HG03039 (cell line): ENCODE results near the gene EYA2.

Source experiments
- ATAC-seq: cut with Tn5 transposase; IDR thresholded peaks from one replicate; pipeline ENCODE4 v1.9.1; 2021; ENCODE audit warnings: mild to moderate bottlenecking, moderate library complexity; ENCODE audit not compliant: unreplicated experiment

The EYA2 gene

GRCh38 chr20:47099825-47100441 lies 205.3 kb downstream of the EYA2 start:
- no peak for ATAC-seq

GRCh38 chr20:47102629-47103028 lies 208.0 kb downstream of the EYA2 start:
- no peak for ATAC-seq

DNA sequence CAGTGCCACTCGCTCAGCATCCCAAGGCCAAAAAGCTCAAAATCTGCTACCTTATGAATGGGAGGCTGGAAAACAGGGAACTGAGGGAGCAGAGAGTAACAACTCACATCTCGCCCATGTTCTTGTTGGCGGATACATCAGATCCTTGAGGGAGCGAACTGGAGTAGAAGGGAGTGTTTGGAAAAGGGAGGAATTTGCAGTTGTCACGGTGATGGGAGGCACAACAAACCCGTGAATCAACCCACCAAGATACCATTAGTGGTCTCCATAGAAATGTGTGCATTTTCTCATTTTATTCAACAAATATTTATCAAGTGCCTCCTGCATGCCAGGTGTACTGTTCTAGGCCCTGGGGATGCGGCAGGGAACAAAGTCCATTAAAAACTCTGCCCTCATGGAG lies 212.1 kb downstream of the EYA2 start:
- no peak for ATAC-seq

- ATAC-seq, result no peak
Observed at GRCh38 chr20:47108994-47109393, 214.4 kb downstream of the EYA2 start.

GRCh38 chr20:47110819-47111218 lies 216.2 kb downstream of the EYA2 start:
- no peak for ATAC-seq

GRCh38 chr20:47111576-47111975 lies 216.9 kb downstream of the EYA2 start:
- no peak for ATAC-seq

DNA sequence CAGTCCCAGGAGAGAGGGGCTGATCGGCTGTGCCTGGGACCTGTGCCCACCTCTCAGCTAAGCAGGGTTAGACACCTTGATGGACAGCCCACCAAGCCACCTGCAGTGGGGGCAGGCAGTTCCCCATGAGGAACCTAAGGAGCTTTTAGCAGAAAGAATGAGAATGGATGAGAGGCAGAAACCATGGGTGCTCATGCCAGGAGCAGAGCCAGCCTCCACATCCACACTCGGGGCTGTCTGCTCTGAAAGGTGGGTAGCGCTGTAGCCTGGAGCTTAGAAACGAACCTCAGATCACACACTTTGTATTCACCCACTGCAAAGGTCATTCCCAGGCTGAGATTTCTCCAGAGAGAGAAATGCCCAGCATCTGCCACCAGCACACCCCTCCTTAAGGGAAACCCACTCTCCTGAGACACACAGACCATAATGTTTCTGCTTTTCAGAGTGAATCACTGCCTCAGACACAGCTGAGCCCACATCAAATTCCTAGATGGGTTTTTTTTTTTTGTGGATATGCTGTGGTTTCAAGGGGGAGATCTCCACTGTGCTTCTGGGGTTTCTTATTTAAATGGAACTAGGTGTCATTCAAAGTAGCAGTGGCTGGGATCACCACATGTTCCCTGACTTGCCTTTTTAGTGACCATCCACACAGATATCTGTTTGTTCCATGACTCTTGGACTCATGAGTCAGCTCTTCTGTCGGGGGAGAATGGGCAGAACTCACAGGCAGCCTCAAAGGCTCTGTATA lies 218.9 kb downstream of the EYA2 start:
- no peak for ATAC-seq

GRCh38 chr20:47115694-47116093 lies 221.1 kb downstream of the EYA2 start:
- ATAC-seq, result no peak

GRCh38 chr20:47117371-47117770 lies 222.7 kb downstream of the EYA2 start:
- ATAC-seq, result no peak

GRCh38 chr20:47117773-47118172 lies 223.1 kb downstream of the EYA2 start:
- ATAC-seq, result no peak

DNA sequence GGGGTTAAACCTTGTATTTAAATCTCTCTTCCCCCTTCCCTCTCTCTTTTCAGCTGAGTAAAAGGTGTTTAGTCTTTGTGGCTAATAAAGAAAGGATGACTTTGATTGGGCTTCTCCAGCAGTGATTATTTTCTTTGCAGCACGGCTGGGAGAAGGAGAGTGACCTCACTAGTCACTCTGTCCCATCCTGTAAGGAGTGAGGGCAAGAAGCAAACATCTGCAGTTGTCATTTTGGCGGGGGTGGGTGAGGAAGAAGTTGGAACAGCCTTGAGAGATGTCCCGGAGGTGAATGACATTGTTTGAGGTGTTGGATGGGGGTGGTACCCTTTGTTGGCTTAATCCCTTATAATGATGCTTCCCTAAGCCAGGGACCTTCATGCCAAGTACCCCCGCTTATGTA lies 223.6 kb downstream of the EYA2 start:
- no peak for ATAC-seq

DNA sequence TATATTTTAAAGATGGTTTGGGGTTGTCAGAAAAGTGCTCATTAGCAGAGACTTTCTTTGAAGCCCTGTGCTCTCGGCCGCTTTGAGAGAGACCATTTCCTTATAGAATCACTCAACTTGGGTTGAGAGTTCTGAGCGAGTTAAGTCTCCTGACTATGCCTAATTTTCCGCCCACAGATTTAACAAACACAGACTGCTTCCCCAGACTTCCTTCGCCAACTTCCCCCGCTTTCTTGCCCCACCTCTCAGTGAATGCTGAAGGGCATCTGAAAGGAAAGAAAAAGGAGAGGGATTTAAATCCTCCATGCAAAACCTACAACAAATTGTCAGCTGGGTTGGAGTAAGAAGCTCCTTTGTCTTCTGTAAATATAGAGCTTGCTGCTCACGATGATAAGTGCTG lies 224.0 kb downstream of the EYA2 start:
- no peak for ATAC-seq

GRCh38 chr20:47120346-47120936 lies 225.8 kb downstream of the EYA2 start:
- no peak for ATAC-seq

- no peak for ATAC-seq
Observed at GRCh38 chr20:47122560-47122959, 227.9 kb downstream of the EYA2 start.

DNA sequence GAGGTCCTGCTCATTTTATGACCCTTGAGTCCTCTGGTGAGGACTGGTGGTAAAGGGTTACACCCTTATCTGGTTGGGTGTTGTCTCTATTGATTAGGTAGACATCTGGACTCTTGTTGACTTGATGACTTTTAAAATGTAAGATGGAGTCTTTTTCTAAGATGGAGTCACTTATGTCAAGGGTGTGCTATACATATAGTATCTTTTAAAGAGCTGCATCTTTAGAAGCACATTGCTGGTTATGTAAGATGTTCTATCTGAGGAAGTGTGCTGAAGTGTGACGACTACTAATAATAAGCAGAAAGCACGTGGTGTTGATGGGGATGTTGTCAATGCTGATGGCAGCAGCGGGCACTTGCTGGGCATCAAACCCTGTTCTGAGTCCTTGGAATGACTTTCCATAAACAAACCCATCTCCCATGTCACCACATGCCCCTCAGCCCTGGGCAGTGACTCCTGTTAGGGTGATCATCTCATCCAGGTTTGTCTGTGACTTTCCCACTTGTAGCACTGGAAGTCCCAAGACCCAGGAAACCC lies 229.6 kb downstream of the EYA2 start:
- no peak for ATAC-seq

- ATAC-seq, result no peak
Observed at GRCh38 chr20:47125508-47125757, 230.8 kb downstream of the EYA2 start.

DNA sequence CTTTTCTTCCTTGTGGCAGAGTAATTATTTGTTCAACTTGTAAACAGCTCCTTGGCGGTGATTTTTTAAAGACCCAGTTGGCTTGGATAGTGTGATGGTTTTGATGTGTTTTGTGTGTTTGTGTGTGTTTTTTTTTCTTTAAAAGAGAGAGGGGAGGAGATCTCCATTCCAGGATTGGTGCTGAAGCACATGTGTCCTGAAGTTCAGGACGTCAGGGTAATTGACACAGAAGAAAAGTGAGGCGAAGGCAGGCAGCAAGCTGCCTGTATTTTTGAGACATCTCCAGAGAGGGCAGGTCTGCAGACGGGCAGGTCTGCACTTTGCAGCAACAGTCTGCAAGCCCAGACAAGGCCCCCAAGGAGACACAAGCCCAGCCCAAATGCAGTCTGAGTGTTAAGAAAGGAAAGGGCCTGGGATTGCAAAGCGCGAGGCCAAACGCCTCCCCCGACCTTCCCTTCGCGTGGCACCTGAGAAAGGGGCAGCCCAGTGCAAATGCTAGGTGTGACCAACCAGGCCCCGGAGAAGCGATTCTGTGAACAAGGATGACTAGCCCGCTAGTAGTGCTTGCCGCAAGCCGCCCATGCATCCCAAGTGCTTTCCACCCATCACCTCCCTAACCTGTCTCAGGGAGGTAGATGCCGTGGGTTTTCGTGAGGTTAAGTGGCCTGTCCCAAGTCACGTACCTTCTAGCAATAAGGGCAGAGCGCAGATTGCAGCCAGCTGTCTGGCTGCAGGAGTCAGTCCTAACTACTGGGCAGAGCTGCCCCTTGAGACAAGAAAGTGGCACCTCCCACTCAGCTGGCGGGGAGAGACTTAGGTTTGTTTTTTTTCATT lies 231.3 kb downstream of the EYA2 start:
- no peak for ATAC-seq

- ATAC-seq, result no peak
Observed at GRCh38 chr20:47126709-47127108, 232.1 kb downstream of the EYA2 start.

DNA sequence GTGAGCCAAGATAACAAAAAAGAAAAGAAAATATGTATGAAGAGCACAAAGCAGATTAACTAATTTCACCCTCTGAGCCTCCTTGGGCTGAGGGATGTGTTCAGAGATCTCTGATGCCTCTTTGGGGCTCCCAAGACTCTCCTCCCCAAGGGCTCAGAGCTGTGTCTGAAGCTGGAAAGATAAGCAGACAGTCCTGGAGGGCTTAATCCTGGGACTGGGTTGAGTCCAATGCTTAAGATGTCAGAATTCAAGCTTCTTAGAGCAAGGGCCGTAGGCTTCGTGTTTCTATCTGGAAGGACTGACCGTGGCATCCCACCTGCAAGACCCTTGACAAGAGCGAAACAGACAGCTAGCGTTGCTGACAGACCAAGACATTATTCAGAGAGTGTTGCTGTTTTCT lies 232.9 kb downstream of the EYA2 start:
- ATAC-seq, result no peak

GRCh38 chr20:47127999-47128398 lies 233.4 kb downstream of the EYA2 start:
- no peak for ATAC-seq

DNA sequence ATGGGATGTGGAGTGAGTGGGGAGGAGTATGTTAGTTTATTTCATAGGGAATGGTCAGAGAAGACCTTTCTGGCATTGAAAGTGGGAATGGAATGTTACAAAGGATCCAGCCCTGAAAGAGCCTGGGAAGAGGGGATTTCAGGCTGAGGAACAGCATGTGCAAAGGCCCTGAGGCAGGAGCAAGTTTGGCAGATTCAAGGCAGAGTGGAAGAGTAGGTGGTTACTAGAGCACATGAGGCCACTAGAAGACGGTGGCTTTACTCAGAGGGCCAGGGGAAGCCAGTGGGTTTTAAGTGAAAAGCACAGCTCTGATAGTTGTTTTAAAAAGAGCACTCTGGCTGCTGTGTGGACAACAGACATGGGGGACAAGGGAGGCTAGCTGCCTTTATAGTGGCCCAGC lies 234.7 kb downstream of the EYA2 start:
- ATAC-seq, result no peak
